Smooth muscle cell (in vitro differentiated cells): ENCODE data around the gene AMBP. TPM values are rescaled to one million over a fixed set of nuclear protein-coding genes. Genes with fewer than 3 reads are reported as not detected.
A peak's percentile ranks its signal among the peaks of the same experiment; 100 is the strongest.

Source experiments
- DNase-seq: peaks from one replicate; lab custom pipeline; 2025; ENCODE audit not compliant: unreplicated experiment; lab: John Stamatoyannopoulos, UW
- H2AFZ ChIP-seq: fragments of 200-600 bp; sonication (generic); 2 replicates; pipeline ENCODE4 v1.6.0; 2016; ENCODE audit warnings: antibody characterized with exemption, low read depth, mild to moderate bottlenecking
- H3F3A ChIP-seq: fragments of 200-600 bp; sonication (generic); 2 replicates; pipeline ENCODE4 v1.6.0; 2017; ENCODE audit warnings: antibody characterized with exemption, low read depth
- H3K27ac ChIP-seq: fragments of 200-600 bp; sonication (generic); 2 replicates; pipeline ENCODE4 v1.5.1; 2016; ENCODE audit warnings: low read depth, mild to moderate bottlenecking
- H3K27me3 ChIP-seq: fragments of 200-600 bp; sonication (generic); 2 replicates; pipeline ENCODE4 v1.6.1; 2016; ENCODE audit warnings: low read depth, mild to moderate bottlenecking
- H3K36me3 ChIP-seq: fragments of 200-600 bp; sonication (generic); 2 replicates; pipeline ENCODE4 v1.5.1; 2016; ENCODE audit warnings: low read depth
- H3K4me1 ChIP-seq: fragments of 200-600 bp; sonication (generic); 2 replicates; pipeline ENCODE4 v1.5.1; 2016; ENCODE audit warnings: low read depth
- H3K4me2 ChIP-seq: fragments of 200-600 bp; sonication (generic); 2 replicates; pipeline ENCODE4 v1.6.0; 2016; ENCODE audit warnings: mild to moderate bottlenecking
- H3K4me3 ChIP-seq: fragments of 200-600 bp; sonication (generic); 2 replicates; pipeline ENCODE4 v1.5.1; 2016; ENCODE audit warnings: mild to moderate bottlenecking
- H3K79me2 ChIP-seq: fragments of 200-600 bp; sonication (generic); 2 replicates; pipeline ENCODE4 v1.6.0; 2016; ENCODE audit warnings: low read depth, mild to moderate bottlenecking
- H3K9ac ChIP-seq: fragments of 200-600 bp; sonication (generic); 2 replicates; pipeline ENCODE4 v1.6.0; 2016; ENCODE audit warnings: low read depth
- H3K9me3 ChIP-seq: fragments of 200-600 bp; sonication (generic); replicated peaks from 2 replicates; pipeline ENCODE4 v1.5.1; 2016; ENCODE audit warnings: low read depth
- H4K20me1 ChIP-seq: fragments of 200-600 bp; sonication (generic); 2 replicates; pipeline ENCODE4 v1.6.0; 2016; ENCODE audit warnings: low read depth
- WGBS: methylation state at CpG from one replicate; pipeline ENCODE4 v1.1.7; 2016; ENCODE audit warnings: low lambda C conversion rate; 5-methylcytosine and 5-hydroxymethylcytosine counted together
- polyA plus RNA-seq: library from polyadenylated mRNA; unstranded; fragments of >200 nt; fragmentation: Nextera tagmentation; extraction: Ambion mirVana; gene quantifications from 2 replicates; pipeline ENCODE4 v1.2.1, GENCODE V29; 2016
- total RNA-seq: library from RNA; depleted of rRNA; stranded (reverse); fragments of >200 nt; gene quantifications from 2 replicates; pipeline ENCODE4 v1.2.3, GENCODE V29; 2014
- TF ChIP-seq, protein P1 (sequence below): fragments of 200-600 bp; sonication (generic); IDR thresholded peaks from 2 replicates; pipeline ENCODE4 v1.5.1; 2017; ENCODE audit warnings: borderline replicate concordance, mild to moderate bottlenecking, antibody characterized with exemption; ENCODE audit not compliant: insufficient read depth, poor library complexity, severe bottlenecking

Gene AMBP
- total and polyA plus RNA-seq, 2 experiments from 2014 or later = 0.35 TPM; not detected in 1

DNA sequence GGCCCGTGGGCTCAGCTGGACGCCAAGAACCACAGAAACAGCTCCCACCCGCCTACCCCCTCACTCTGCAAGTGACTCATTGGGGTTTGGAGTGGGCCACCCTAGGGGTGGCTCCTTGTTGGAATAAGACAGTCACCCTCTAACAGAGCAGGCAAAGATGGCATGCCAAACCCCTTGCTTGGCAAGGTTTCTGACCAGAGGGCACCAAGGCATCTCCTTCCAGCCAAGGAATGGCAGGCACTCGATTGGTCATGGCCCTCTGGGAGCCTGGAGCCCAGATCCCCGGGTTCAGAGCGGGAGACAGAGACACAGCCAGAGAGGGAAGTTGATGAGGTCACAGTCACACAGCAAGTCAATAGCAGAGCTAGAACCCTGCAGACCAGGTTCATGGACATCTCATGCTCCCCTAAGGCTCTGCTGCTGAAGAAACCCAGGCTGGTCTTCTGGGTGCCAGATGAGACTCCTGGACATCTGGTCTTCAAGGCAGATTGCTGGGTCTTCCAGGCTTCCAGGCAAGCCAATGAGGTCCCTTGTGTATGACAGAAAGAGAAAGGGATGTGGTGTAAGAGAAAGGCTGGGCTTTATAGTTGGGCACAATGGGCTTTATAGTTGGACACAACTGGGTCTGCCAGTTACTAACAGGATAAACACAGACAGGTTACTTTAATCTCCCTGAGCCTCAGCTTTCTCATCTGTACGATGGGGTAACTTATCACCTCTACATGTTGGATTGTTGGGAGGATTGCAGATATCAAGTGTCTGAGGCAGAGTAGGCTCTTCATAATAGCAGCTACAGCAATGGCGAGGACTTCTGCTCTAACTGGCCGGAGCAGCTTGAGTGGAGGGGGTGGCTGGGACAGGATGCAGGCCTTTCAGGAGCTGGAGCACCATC, 44.3 kb upstream of the AMBP start:
- no peak overlapping the region for H3K4me2 ChIP-seq
- no peaks in the 10 kb centered on the region for H3K9me3 ChIP-seq
- no peak overlapping the region for H3K4me3 ChIP-seq
- no peak overlapping the region for H3K9ac ChIP-seq
- TF ChIP-seq, protein P1, sequence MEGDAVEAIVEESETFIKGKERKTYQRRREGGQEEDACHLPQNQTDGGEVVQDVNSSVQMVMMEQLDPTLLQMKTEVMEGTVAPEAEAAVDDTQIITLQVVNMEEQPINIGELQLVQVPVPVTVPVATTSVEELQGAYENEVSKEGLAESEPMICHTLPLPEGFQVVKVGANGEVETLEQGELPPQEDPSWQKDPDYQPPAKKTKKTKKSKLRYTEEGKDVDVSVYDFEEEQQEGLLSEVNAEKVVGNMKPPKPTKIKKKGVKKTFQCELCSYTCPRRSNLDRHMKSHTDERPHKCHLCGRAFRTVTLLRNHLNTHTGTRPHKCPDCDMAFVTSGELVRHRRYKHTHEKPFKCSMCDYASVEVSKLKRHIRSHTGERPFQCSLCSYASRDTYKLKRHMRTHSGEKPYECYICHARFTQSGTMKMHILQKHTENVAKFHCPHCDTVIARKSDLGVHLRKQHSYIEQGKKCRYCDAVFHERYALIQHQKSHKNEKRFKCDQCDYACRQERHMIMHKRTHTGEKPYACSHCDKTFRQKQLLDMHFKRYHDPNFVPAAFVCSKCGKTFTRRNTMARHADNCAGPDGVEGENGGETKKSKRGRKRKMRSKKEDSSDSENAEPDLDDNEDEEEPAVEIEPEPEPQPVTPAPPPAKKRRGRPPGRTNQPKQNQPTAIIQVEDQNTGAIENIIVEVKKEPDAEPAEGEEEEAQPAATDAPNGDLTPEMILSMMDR = no peak
- no peak overlapping the region for H2AFZ ChIP-seq
- no peak overlapping the region for H3K27ac ChIP-seq
- H3K4me1 ChIP-seq = no peaks in the 10 kb centered on the region
- WGBS = 80% methylated on average over 9 of the region's 9 CpGs
- no peaks in the 10 kb centered on the region for H3F3A ChIP-seq
- no peak for DNase-seq
- H3K36me3 ChIP-seq = no peaks in the 10 kb centered on the region
- no peaks in the 10 kb centered on the region for H4K20me1 ChIP-seq
- no peaks in the 10 kb centered on the region for H3K79me2 ChIP-seq
- H3K27me3 ChIP-seq = no peaks in the 10 kb centered on the region

DNA sequence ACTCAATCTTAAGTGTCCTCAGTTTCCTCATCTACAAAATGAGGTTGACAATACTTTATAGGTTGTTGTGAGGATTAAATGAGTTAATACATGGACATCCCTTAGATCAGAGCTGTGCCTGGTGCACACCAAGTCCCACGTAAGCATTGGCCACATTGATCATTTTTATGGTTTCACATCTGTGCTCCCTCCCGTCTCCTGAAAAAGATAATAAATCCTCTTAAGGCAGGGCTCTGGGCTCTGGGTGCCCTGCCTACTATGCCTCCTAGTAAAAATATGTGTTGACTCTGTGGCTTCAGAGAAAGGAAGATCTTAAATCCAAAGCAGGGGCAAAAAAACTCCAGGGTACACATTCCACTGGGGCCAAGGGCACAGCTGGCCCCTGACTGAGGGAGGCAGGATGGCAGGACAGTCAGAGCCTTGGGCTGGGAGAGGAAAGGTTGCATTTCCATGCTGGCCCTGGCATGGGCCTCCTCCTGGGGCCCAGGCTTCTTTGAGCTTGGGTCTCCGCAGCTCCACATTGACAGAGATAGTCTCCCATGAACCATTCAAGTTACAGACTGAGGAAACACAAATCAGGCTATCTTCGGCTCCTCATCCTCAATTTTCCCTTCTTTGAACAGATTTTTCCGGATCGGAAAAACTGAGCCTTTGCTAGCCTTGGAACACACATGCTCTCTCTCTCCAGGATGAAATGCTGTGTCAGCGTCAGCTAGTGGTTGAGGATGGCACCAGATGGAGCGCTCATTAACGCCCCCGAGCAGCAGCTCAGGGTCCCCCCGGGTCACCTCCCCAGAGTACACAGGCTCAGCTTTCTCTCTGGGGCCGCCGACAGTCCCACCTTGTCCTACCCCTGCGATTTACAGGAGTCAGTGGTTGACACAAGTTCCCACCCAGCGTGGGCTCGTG, 43.4 kb upstream of the AMBP start:
- no peaks in the 10 kb centered on the region for H3K36me3 ChIP-seq
- H3K79me2 ChIP-seq = no peaks in the 10 kb centered on the region
- no peak for DNase-seq
- no peaks in the 10 kb centered on the region for H3K4me1 ChIP-seq
- H3K9me3 ChIP-seq = no peaks in the 10 kb centered on the region
- H3F3A ChIP-seq = no peaks in the 10 kb centered on the region
- H3K27ac ChIP-seq = no peak overlapping the region
- TF ChIP-seq, protein P1 = no peak
- H3K4me3 ChIP-seq = no peak overlapping the region
- no peaks in the 10 kb centered on the region for H4K20me1 ChIP-seq
- no peak overlapping the region for H3K9ac ChIP-seq
- H2AFZ ChIP-seq = peak overlapping the region; percentile 49
- no peaks in the 10 kb centered on the region for H3K27me3 ChIP-seq
- H3K4me2 ChIP-seq = peak overlapping the region; percentile 36
- 57% methylated on average over 16 of the region's 16 CpGs for WGBS

DNA sequence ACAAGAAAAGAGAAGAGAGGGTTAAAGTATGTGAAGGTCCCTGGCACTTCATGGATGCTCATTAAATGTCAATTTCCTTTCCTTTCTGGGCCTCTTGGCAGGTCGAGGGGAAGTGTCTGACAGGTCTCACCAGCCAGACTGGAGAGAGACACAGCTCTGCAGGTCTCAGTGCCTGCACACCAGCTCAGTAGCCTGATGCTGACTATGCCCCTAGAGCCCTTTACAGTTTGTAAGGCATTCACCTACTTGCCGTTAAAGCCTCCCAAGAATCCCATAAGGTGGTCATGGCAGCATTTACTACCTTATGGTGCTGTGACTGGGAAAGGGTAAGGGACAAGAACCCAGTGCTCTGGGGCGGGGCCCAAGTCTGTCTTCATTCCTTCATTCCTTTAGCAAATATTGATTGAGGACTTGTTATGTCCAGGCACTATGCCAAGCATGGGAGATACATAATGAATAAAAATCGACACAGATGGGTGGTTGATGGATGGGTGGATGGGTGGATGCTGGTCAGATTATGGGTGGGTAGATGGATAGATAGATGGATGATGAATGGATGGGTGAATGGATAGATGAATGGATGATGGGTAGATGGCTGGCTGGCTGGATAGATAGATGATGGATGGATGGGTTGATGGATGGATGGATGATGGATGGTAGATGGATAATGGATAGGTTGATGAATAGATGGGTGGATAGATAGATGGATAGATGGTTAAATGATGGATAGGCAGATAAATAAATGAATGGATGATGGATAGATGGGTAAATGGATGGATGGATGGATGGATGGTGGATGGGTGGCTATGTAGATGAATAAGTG, 42.3 kb upstream of the AMBP start:
- Histone ChIP-seq H3K27ac (no peak overlapping the region), H3K4me2 (no peak overlapping the region)
- 85% methylated on average over 4 of the region's 4 CpGs for WGBS

More for the DNA sequence above, 42.3 kb upstream of the AMBP start:
- Histone ChIP-seq H3F3A (no peaks in the 10 kb centered on the region), H2AFZ (no peak overlapping the region), H3K4me1 (no peaks in the 10 kb centered on the region), H3K27me3 (no peaks in the 10 kb centered on the region), H3K9ac (no peak overlapping the region), H3K79me2 (no peaks in the 10 kb centered on the region), H3K36me3 (no peaks in the 10 kb centered on the region), H4K20me1 (no peaks in the 10 kb centered on the region), H3K4me3 (no peak overlapping the region), H3K9me3 (no peaks in the 10 kb centered on the region)
- TF ChIP-seq, protein P1 = no peak
- no peak for DNase-seq
